Measurements from ENCODE around the gene ELOVL1.

ELOVL1 gene

GRCh38 chr1:43354936-43355335, 12.9 kb downstream of the ELOVL1 start:
- no peak overlapping the region for H3K4me3 ChIP-seq (ENCODE audit: low read length)
- no peak for DNase-seq (ENCODE audit: low read depth)
- TF ChIP-seq CTCF (conservative IDR thresholded peaks at IDR 0.05; ENCODE audit: low read length), result no peak

DNA sequence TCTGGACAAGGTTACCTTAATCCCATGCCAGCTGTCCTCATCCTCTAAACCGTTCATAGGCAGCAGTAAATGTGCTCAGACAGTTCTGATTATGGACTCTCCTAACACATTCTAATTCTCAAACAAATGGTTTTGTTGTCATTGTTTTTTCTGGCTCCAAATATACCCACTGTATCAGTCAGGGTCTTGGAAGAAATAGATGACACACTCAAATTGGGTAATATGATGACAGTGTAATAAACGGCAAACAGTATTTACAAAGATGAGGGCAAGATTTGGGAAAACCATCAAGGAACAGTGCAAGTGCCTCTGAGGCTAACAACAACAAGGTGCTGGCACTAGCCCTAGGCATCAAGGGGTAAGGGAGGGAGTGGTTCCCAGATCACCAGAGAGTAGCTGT, 13.3 kb downstream of the ELOVL1 start:
- H3K4me3 ChIP-seq (ENCODE audit: low read length), result no peak overlapping the region
- TF ChIP-seq CTCF (conservative IDR thresholded peaks at IDR 0.05; ENCODE audit: low read length), result no peak
- DNase-seq (ENCODE audit: low read depth), result no peak

GRCh38 chr1:43352881-43353280, 14.9 kb downstream of the ELOVL1 start:
- no peak for TF ChIP-seq CTCF (conservative IDR thresholded peaks at IDR 0.05; ENCODE audit: low read length)
- no peak overlapping the region for H3K4me3 ChIP-seq (ENCODE audit: low read length)
- DNase-seq (ENCODE audit: low read depth), result no peak

DNA sequence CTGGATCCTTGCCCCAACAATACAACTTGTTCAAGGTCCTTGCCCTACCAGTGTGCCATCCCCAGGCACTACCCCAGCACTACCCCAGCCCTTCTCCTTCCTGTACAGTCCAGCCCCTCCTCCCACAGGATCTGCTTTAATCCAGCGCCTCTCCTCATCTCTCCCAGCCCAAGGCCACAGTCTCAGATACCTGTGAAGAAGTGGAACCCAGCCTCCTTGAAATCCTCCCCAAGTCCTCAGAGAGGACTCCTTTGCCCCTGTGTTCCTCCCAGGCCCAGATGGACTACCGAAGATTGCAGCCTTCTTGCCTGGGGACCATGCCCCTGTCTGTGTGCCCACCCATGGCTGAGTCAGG, 15.5 kb downstream of the ELOVL1 start:
- no peak overlapping the region for H3K4me3 ChIP-seq (ENCODE audit: low read length)
- DNase-seq (ENCODE audit: low read depth), result no peak
- no peak for TF ChIP-seq CTCF (conservative IDR thresholded peaks at IDR 0.05; ENCODE audit: low read length)

- no peak for DNase-seq (ENCODE audit: low read depth)
Observed at GRCh38 chr1:43351421-43352350, 16.1 kb downstream of the ELOVL1 start.

DNA sequence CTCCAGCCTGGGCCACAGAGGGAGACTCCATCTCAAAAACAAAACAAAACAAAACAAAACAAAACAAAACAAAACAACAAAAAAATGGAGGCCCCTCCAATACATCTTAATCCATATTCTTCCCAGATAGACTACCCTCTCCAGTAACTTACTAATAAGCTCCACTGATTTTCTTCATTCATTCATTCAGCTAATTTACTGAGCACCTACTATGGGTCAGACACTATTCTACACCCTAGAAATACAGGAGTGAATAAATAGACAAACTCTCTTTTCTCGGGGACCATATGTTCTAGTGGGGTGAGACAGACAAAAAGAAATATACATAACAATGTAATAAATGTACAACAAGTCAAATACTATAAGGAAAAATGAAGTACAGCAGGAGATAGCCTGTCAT, 16.8 kb downstream of the ELOVL1 start:
- DNase-seq (ENCODE audit: low read depth), result no peak
- no peak for TF ChIP-seq CTCF (conservative IDR thresholded peaks at IDR 0.05; ENCODE audit: low read length)
- no peak overlapping the region for H3K4me3 ChIP-seq (ENCODE audit: low read length)

More at GRCh38 chr1:43351421-43352350, 16.1 kb downstream of the ELOVL1 start:
- no peak overlapping the region for H3K4me3 ChIP-seq (ENCODE audit: low read length)
- TF ChIP-seq CTCF (conservative IDR thresholded peaks at IDR 0.05; ENCODE audit: low read length), result no peak

Data from AG10803 (cell line).